Ishikawa (cell line): ENCODE measurements around the gene DGKE.

Experiments
- TCF12 ChIP-seq: IDR thresholded peaks from 2 replicates; pipeline ENCODE4 v1.6.1; 2012; ENCODE audit warnings: low read depth
- TEAD4 ChIP-seq: IDR thresholded peaks from 2 replicates; pipeline ENCODE4 v1.6.1; 2012

DNA sequence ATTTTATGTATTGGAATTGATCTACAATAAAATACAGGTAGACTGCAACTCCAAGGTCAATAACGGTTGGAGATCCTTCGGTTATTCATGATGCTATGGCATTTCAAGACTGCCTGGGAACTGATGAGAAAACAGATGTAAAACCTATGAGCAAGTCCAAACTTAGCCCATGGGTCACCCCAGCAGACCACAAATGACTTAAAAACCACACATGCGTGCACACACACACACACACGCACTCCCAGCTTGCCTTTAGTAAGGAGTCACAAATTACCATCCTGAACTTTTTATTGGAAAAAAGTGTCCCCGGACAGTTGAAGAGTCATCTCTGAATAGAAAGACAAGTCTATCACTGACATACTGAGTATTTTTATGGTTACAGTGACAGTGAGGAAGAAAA, 53.2 kb downstream of the DGKE start:
- TF ChIP-seq TCF12 = no peak
- TF ChIP-seq TEAD4 = no peak
